ENCODE data around the gene C12orf57. TPM values are rescaled to one million over a fixed set of nuclear protein-coding genes. Genes with fewer than 3 reads are reported as not detected.

The C12orf57 gene
- total and polyA plus RNA-seq, 2 of the 13 experiments (the other 11 are each of a cell fraction or from before 2014, with no cell fraction given) = 84.0 to 287 TPM

DNA sequence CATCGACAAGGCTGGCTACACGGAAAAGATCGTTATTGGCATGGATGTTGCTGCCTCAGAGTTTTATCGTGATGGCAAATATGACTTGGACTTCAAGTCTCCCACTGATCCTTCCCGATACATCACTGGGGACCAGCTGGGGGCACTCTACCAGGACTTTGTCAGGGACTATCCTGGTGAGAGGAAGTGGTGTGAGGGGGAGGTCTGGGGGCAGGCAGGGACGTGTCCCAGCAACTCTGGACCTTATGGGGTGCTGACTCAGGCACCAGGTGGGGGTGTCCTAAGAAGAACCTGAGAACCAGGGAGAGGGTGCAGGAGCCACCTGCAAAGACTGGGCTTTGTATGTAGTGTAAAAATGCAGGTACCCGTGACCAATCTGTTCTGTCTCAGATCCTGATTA lies 24.2 kb upstream of the C12orf57 start:
- Histone ChIP-seq H2AFZ (ENCODE audit: low read length) (no peak overlapping the region), H3K4me3 (replicated peaks in 1 of 3; ENCODE audit: insufficient read depth in 1 of 3, low read depth in 2 of 3, low read length in 3 of 3) (no peak overlapping the region), H3K36me3 (replicated peaks in 1 of 2; ENCODE audit: control insufficient read depth in 1 of 2, insufficient read depth in 2 of 2, low read length in 2 of 2) (peaks cover 5 to 36% of the 10 kb centered on the region in 2 experiments; a peak in 3 of 5 replicates), H3K4me2 (ENCODE audit: low read depth, low read length) (no peak overlapping the region), H3K4me1 (ENCODE audit: insufficient read depth, low read length) (peaks cover 26% of the 10 kb centered on the region), H3K9ac (ENCODE audit: insufficient read depth, low read depth, low read length) (no peak overlapping the region), H3K79me2 (ENCODE audit: insufficient read depth, low read length) (peaks cover 15% of the 10 kb centered on the region), H3K27ac (ENCODE audit: extremely low read length, insufficient read depth, low read length) (no peak overlapping the region), H4K20me1 (ENCODE audit: insufficient read depth, low read length) (no peaks in the 10 kb centered on the region), H3K27me3 (ENCODE audit: control insufficient read depth in 1 of 2, insufficient read depth in 2 of 2, low read length in 2 of 2) (no peaks in the 10 kb centered on the region), H3K9me3 (ENCODE audit: low read length) (no peaks in the 10 kb centered on the region)
- ATAC-seq (no peak), FAIRE-seq (no peak), DNase-seq (ENCODE audit: low spot score) (no peak)
- POLR2A ChIA-PET = no interaction called here
- no TSS peak for BruUV-seq (replicated peaks)
- no peak for TF ChIP-seq TEAD2 (CRISPR knock-in tag; IDR thresholded peaks at IDR 0.05)
- TF ChIP-seq ZBTB38 (CRISPR knock-in tag; IDR thresholded peaks at IDR 0.05) = peak; percentile 23; the same call in 1 of the 2 replicates
- TF ChIP-seq, protein P1, sequence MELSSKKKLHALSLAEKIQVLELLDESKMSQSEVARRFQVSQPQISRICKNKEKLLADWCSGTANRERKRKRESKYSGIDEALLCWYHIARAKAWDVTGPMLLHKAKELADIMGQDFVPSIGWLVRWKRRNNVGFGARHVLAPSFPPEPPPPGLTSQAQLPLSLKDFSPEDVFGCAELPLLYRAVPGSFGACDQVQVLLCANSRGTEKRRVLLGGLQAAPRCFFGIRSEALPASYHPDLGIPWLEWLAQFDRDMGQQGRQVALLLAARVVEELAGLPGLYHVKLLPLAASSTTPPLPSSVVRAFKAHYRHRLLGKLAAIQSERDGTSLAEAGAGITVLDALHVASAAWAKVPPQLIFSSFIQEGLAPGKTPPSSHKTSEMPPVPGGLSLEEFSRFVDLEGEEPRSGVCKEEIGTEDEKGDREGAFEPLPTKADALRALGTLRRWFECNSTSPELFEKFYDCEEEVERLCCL (CRISPR knock-in tag; IDR thresholded peaks at IDR 0.05; ENCODE audit: borderline replicate concordance) = no peak
- intact Hi-C loops (cut with micrococcal nuclease; ENCODE audit: unreplicated experiment) (no loop called here), in situ Hi-C loops (cut with HindIII; ENCODE audit: extremely low pct_ligation_motif_present, low pct_unique_long_range_greater_than_20kb) (no loop called here)
- CTCF ChIA-PET (ENCODE audit: low intra/inter-chr PET ratio, low total read pairs) = no interaction called here
- 95% methylated on average over 7 of the region's 7 CpGs for WGBS (ENCODE audit: low lambda C conversion rate)

DNA sequence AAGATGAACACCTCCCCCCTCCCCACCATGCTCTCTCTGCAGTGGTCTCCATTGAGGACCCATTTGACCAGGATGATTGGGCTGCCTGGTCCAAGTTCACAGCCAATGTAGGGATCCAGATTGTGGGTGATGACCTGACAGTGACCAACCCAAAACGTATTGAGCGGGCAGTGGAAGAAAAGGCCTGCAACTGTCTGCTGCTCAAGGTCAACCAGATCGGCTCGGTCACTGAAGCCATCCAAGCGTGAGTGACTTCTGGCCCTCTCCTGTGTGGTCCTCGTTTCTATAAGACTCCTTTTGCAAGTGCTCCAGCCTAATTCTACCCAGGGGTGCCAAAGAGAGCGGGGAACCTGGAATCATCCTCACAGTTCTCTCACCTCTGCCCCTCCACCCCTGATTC lies 22.3 kb upstream of the C12orf57 start:
- H3K27me3 ChIP-seq (ENCODE audit: control insufficient read depth in 1 of 2, insufficient read depth in 2 of 2, low read length in 2 of 2) = no peaks in the 10 kb centered on the region
- peaks cover 5 to 33% of the 10 kb centered on the region in 2 experiments; a peak in 3 of 5 replicates for H3K36me3 ChIP-seq (replicated peaks in 1 of 2; ENCODE audit: control insufficient read depth in 1 of 2, insufficient read depth in 2 of 2, low read length in 2 of 2)
- no peak overlapping the region for H3K4me3 ChIP-seq (replicated peaks in 1 of 3; ENCODE audit: insufficient read depth in 1 of 3, low read depth in 2 of 3, low read length in 3 of 3)
- FAIRE-seq (no peak), ATAC-seq (no peak), DNase-seq (ENCODE audit: low spot score) (no peak)
- no peak for TF ChIP-seq ZSCAN22 (CRISPR knock-in tag; IDR thresholded peaks at IDR 0.05)
- TF ChIP-seq, protein P2, sequence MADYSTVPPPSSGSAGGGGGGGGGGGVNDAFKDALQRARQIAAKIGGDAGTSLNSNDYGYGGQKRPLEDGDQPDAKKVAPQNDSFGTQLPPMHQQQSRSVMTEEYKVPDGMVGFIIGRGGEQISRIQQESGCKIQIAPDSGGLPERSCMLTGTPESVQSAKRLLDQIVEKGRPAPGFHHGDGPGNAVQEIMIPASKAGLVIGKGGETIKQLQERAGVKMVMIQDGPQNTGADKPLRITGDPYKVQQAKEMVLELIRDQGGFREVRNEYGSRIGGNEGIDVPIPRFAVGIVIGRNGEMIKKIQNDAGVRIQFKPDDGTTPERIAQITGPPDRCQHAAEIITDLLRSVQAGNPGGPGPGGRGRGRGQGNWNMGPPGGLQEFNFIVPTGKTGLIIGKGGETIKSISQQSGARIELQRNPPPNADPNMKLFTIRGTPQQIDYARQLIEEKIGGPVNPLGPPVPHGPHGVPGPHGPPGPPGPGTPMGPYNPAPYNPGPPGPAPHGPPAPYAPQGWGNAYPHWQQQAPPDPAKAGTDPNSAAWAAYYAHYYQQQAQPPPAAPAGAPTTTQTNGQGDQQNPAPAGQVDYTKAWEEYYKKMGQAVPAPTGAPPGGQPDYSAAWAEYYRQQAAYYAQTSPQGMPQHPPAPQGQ (CRISPR knock-in tag; IDR thresholded peaks at IDR 0.05; ENCODE audit: borderline replicate concordance) = no peak
- TF ChIP-seq RBFOX2 (IDR thresholded peaks at IDR 0.05; ENCODE audit: low read depth, low read length) = 0 out of 2 replicates have a peak, but pooled peaks have one; percentile 26
- TF ChIP-seq ZNF563 (CRISPR knock-in tag; IDR thresholded peaks at IDR 0.05) = no peak
- no peak for TF ChIP-seq ZFX (CRISPR knock-in tag; IDR thresholded peaks at IDR 0.05; ENCODE audit: low read depth)
- TF ChIP-seq RBM22 (optimal IDR thresholded peaks at IDR 0.05; ENCODE audit: low read length) = peak; percentile 77
- no peaks in the 10 kb centered on the region for H4K20me1 ChIP-seq (ENCODE audit: insufficient read depth, low read length)
- CTCF ChIA-PET (ENCODE audit: low intra/inter-chr PET ratio, low total read pairs) = no interaction called here
- H2AFZ ChIP-seq (ENCODE audit: low read length) = no peak overlapping the region
- POLR2A ChIA-PET = no interaction called here
- H3K9me3 ChIP-seq (ENCODE audit: low read length) = no peaks in the 10 kb centered on the region
- peaks cover 30% of the 10 kb centered on the region for H3K4me1 ChIP-seq (ENCODE audit: insufficient read depth, low read length)
- no peak overlapping the region for H3K4me2 ChIP-seq (ENCODE audit: low read depth, low read length)
- no TSS peak for BruUV-seq (replicated peaks)
- H3K9ac ChIP-seq (ENCODE audit: insufficient read depth, low read depth, low read length) = no peak overlapping the region
- WGBS (ENCODE audit: low lambda C conversion rate) = 93% methylated on average over 7 of the region's 7 CpGs
- intact Hi-C loops (cut with micrococcal nuclease; ENCODE audit: unreplicated experiment) (no loop called here), in situ Hi-C loops (cut with HindIII; ENCODE audit: extremely low pct_ligation_motif_present, low pct_unique_long_range_greater_than_20kb) (no loop called here)
- no peak overlapping the region for H3K27ac ChIP-seq (ENCODE audit: extremely low read length, insufficient read depth, low read length)
- H3K79me2 ChIP-seq (ENCODE audit: insufficient read depth, low read length) = peaks cover 2% of the 10 kb centered on the region
